AG09319 (cell line): Measurements from ENCODE around the gene MBP.

Experiments used
- DNase-seq: peaks from one replicate; pipeline ENCODE4 v3.0.0-alpha.2; 2010; ENCODE audit warnings: low read depth; ENCODE audit errors: extremely low read depth
- TF ChIP-seq, protein P1 (sequence below): IDR thresholded peaks from 2 replicates; pipeline ENCODE4 v1.5.1; 2011; ENCODE audit warnings: low read depth, mild to moderate bottlenecking, inconsistent platforms, low read length, moderate library complexity

The MBP gene

GRCh38 chr18:76957384-76958355, 174.9 kb downstream of the MBP start:
- DNase-seq: no peak
- TF ChIP-seq, protein P1, sequence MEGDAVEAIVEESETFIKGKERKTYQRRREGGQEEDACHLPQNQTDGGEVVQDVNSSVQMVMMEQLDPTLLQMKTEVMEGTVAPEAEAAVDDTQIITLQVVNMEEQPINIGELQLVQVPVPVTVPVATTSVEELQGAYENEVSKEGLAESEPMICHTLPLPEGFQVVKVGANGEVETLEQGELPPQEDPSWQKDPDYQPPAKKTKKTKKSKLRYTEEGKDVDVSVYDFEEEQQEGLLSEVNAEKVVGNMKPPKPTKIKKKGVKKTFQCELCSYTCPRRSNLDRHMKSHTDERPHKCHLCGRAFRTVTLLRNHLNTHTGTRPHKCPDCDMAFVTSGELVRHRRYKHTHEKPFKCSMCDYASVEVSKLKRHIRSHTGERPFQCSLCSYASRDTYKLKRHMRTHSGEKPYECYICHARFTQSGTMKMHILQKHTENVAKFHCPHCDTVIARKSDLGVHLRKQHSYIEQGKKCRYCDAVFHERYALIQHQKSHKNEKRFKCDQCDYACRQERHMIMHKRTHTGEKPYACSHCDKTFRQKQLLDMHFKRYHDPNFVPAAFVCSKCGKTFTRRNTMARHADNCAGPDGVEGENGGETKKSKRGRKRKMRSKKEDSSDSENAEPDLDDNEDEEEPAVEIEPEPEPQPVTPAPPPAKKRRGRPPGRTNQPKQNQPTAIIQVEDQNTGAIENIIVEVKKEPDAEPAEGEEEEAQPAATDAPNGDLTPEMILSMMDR: no peak

GRCh38 chr18:76956648-76957047, 175.9 kb downstream of the MBP start:
- DNase-seq: no peak
- TF ChIP-seq, protein P1: no peak

- TF ChIP-seq, protein P1: no peak
- DNase-seq: no peak
These were observed 176.9 kb downstream of the MBP start for GRCh38 chr18:76955524-76956170.

DNA sequence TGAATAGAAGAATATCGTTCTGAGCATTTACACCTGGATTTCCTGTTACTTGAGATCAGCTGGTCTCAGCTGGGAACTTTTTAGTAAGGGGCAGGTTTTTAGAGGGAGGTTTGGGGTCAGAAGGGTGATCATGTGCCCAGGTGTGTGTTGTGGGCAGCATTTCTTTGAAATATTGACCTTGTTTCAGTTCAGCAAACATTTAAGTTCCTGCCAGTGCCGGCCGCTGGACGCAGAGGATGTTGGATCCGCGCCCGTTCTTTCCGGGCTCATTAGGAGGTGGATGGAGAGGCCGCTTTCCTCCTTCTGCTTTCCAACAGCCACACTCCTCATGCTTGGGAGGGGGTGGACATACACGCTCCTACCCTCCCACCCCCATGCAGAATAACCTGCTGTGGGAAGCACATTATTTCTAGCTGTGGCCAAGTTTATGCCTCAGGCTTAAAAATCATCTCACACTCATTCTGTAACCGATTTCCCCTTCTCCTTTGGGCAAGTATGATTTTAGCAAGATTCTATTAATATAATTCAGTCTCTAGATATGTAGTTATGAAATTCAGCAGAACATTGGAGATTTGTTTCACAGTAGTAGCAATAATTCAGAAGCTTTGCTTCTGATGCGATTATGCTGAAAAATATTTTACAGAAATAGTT, 178.9 kb downstream of the MBP start:
- TF ChIP-seq, protein P1: no peak
- DNase-seq: no peak

DNA sequence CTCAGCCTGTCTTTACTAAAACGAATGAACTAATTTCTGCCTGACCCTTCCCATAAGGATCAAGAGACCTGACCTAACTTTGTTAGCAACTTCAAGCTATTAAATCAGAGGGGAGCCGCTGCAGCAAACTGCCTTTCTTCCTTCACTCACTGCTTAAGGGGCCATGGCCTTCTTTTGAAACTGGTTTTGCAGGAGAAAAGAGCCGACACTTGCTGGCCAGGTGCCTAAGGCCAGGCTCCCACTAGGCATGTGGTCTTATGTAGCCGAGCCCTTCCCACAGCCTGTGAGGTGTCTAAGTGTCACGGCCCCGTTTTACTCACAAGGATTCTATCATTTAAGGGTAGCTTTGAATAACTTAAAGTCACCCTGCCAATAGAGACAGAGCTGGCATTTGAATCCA, 179.4 kb downstream of the MBP start:
- no peak for DNase-seq
- TF ChIP-seq, protein P1: no peak

DNA sequence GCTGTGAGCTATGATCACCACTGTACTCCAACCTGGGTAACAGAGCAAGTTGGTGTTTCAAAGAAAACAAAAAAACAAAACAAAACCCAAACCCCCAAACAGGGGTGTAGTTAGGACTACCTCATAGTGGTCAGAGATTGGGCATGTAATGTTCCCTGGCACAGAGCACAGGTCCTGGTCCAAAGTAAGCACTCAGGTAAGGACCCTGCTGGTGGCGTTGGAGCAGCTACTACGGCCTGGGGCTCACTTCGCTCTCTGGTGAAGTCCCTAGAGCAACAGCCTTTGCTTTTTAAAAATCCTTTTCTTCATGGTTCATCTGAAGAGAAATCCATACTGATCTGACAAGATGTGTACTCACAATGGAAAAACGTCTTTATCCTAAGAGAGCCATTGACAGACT, 179.8 kb downstream of the MBP start:
- no peak for DNase-seq
- TF ChIP-seq, protein P1: no peak
